Measurements from ENCODE around the gene APOD.
"Not testable (repeated sequence)": the region's sequence is repeated elsewhere in the genome, so short reads cannot be mapped to it uniquely, and the experiment has no call there.

APOD gene

GRCh38 chr3:195619591-195620369 lies 36.0 kb upstream of the APOD start:
- not testable (repeated sequence) for DNase-seq (ENCODE audit: insufficient read length, low spot score); FAIRE-seq

- FAIRE-seq; DNase-seq (ENCODE audit: insufficient read length, low spot score): not testable (repeated sequence)
These were observed 34.3 kb upstream of the APOD start for GRCh38 chr3:195617784-195618659.

DNA sequence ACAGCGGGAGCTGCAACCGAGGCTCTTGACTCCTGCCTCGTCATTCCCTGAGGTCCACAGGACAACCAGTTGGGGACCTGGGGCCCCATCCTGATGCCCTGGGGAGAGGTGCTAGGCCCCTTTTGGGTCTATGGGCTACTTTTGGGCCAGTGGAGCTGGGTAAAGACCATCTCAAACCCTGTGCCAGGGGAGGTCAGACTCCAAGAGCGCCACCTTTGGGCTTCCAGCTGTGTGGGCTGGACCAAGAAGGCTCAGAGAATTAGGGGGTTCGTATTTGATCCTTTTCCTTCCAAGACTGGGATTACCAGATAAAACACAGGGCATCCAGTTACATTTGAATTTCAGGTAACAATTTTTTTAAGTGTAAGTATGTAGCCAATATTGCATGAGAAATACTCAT lies 33.4 kb upstream of the APOD start:
- not testable (repeated sequence) for DNase-seq (ENCODE audit: insufficient read length, low spot score); FAIRE-seq

GRCh38 chr3:195616681-195617080 lies 32.9 kb upstream of the APOD start:
- FAIRE-seq, result no peak
- DNase-seq (ENCODE audit: insufficient read length, low spot score), result no peak

DNA sequence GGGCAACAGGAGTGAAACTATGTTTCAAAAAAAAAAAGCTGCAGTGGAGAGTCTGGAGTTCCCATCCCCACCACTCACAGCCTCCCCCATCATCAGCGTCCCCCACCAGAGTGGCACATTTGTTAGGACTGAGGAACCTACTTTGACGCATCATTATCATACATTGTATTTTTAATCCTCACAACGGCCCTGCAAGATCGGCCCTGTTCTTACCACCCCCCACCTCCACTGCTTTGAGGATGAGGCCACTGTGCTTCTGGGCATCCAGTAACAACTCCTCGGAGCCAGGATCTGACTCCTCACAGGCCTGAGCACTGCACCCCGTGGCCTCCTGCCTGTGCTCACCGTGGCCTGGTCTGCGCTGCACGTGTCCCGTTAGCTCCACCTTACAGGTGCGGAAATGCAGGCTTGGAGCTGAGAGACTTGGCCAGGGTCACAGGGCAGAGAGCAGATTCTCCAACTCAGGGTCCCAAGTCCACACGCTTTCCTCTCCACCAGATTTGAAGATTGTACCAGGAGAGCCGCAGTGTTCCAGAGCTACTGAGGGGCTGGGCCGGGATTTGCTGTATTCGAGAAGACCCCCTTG lies 32.3 kb upstream of the APOD start:
- DNase-seq (ENCODE audit: insufficient read length, low spot score); FAIRE-seq: not testable (repeated sequence)

GRCh38 chr3:195614672-195615504 lies 31.1 kb upstream of the APOD start:
- not testable (repeated sequence) for DNase-seq (ENCODE audit: insufficient read length, low spot score)

DNA sequence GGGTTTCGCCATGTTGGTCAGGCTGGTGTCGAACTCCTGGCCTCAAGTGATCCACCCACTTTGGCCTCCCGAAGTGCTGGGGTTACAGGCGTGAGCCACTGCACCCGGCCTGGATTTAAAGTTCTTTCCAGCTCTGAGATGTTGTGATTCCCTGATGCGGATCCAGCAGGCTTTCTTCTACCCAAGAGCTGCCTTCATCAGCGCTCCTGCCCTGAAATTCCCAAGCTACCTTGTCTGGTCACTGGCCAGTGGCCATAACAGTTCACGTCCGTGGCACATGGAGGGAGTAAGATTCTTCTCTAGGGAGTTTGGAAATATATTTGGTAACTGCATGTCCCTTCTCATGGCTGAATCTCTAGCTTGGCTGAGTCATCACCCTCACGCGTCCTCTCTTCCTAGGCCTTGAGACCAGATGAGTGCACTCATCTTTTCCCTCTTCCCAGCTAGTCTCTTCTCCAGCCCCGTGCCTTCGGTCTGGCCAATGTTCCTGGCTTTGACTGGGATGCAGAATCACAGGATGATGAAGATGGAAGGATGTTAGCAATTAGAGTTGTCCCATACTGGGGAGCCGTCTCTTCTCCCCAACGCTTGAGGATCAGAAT lies 29.8 kb upstream of the APOD start:
- DNase-seq (ENCODE audit: insufficient read length, low spot score) (no peak), FAIRE-seq (no peak)

More at GRCh38 chr3:195614672-195615504, 31.1 kb upstream of the APOD start:
- not testable (repeated sequence) for FAIRE-seq

DNA sequence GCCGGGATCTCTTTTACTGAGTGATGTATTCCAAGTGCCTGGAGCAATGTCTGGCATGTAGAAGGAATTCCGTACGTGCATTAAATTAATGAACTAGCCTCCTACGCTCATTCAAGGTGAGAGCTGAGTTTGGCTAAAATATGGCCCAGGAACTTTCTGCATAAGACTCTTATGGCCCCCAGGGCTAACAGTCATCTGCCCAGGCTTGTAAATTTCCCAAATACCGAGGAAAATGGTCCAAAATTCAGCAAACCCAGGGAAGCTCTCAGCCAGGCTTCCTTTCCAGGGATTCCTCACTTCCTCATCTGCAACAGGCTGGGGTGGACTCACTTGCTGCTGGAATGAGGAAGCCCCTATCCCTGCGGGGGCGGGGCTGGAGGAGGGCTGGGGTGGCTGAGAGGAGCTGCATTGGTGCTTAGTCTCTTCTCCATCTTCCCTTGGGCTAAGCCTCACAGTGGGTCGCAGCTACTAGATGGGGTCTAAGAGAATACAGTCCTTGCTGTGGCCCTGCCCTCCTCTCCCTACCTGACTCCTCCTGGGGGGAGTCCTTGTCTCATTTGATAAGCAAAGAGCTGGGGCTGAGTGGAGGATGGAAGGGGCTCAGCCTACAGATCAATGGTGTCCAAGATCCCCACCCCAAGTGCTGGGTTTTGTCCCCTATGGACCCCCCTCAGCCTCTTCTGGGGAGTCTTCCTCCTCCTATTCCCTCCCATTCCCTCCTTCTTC lies 28.5 kb upstream of the APOD start:
- no peak for DNase-seq (ENCODE audit: insufficient read length, low spot score)
- no peak for FAIRE-seq

DNA sequence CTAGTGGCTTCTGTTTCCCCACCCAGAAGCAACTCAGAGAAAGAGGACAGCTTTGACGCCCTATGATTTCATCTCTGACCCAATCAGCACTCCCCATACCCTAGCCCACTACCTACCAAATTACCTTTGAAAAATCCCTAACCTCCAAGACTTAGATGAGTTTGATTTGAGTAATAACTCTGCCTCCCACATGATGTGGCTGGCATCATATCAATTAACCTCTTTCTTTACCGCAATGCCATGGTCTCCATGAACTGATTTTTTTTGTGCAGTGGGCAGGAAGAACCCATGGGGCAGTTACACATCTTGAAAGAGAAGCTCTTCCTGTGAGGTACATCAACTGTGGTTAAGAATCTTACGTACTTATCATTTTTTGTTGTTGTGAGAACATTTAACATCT lies 25.5 kb upstream of the APOD start:
- FAIRE-seq (no peak), DNase-seq (ENCODE audit: insufficient read length, low spot score) (no peak)

GRCh38 chr3:195601785-195602184 lies 18.0 kb upstream of the APOD start:
- not testable (repeated sequence) for DNase-seq (ENCODE audit: insufficient read length, low spot score); FAIRE-seq

GRCh38 chr3:195601382-195601781 lies 17.6 kb upstream of the APOD start:
- DNase-seq (ENCODE audit: insufficient read length, low spot score), result no peak
- FAIRE-seq, result no peak

- FAIRE-seq, result not testable (repeated sequence)
These were observed 16.2 kb upstream of the APOD start for GRCh38 chr3:195599926-195600325.

GRCh38 chr3:195599516-195599915 lies 15.8 kb upstream of the APOD start:
- FAIRE-seq, result not testable (repeated sequence)

More at GRCh38 chr3:195599926-195600325, 16.2 kb upstream of the APOD start:
- DNase-seq (ENCODE audit: insufficient read length, low spot score), result not testable (repeated sequence)

GRCh38 chr3:195597848-195598247 lies 14.1 kb upstream of the APOD start:
- FAIRE-seq (no peak), DNase-seq (ENCODE audit: insufficient read length, low spot score) (no peak)

More at GRCh38 chr3:195599516-195599915, 15.8 kb upstream of the APOD start:
- DNase-seq (ENCODE audit: insufficient read length, low spot score), result not testable (repeated sequence)

DNA sequence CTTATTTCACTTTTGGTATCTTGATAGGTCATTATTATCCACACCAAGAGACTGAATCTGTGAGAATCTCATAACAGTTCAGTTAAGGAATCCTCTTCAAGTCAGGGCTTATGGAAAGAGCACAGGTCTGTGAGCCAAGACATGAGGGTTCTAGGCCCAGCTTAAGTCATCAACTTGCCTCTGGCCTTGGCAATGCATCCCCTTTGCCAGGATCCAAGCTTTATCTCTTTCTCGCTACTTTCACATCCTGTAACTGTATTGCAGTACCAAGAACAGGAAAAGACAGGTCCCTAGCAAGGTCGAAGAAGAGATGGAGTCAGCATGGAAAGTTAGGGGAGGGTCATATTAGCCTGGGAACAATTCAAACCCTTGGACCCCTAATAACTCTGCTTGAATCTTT lies 13.5 kb upstream of the APOD start:
- FAIRE-seq, result no peak
- no peak for DNase-seq (ENCODE audit: insufficient read length, low spot score)

DNA sequence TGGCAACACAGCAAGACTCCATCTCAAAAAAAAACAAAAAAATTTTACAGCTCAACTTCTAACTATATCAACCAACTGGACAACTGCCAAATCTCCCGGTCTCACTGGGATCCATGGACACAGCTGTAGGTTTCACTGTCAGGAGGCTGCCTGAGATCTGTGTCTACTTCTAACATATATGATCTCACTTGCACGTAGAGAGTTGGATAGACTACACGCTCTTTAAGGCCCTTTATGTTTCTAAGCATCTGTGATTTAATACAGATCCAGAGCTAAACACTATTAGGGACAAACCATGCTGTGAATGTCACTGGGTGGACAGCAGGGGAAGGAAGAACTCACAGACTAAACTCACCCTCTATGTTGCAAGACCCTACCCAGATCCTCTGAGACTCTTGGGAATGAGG lies 13.0 kb upstream of the APOD start:
- DNase-seq (ENCODE audit: insufficient read length, low spot score) (no peak), FAIRE-seq (no peak)

GRCh38 chr3:195595785-195596531 lies 12.2 kb upstream of the APOD start:
- DNase-seq (ENCODE audit: insufficient read length, low spot score), result no peak
- FAIRE-seq, result no peak

DNA sequence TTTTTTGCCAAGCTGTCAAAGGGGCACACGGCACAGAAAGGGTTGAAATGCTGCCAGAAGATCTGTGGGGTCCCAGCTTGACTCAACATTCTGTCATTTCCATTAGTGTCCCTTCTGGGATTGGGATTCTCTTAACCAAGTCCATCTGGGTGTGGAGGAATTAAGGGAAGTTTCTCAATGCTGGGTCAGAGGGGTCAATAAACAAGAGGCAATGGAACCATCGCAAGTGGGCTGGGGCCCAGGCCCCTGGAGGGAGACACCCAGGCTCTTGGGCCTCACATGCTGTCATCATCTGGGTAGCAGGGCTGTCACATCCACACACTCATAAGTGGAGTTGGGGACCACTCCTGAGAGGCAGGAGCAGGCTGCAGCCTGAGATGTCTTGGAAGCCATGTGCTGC lies 8.1 kb upstream of the APOD start:
- FAIRE-seq, result no peak
- no peak for DNase-seq (ENCODE audit: insufficient read length, low spot score)
